ENCODE data around the gene KICS2.

DNA sequence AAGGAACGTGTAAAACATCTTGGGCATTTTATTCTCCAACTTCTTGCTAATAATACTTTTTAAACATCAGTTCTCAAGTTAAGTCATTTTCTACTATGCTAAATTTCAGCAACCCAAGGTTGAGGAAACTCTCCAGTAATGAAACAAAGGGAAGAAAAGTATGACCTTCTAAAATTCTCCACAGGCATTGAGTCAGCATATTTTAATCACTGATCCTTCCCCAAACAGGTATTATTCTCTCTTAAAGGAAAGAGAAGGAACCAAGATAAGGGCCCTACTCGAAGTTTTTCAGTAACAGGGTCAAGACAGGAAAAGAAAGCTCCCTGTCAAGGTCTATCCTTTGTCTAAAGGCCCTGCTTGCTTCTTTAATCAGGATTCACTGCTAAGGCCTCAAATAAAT, 3.0 kb downstream of the KICS2 start:
- TF ChIP-seq POLR2AphosphoS5 (IDR thresholded peaks at IDR 0.05; ENCODE audit: borderline replicate concordance, low read depth, low read length) (no peak), EZH2 (IDR thresholded peaks at IDR 0.05) (no peak)

All from SK-N-MC (cell line).